Ishikawa (cell line): ENCODE data around the gene CCDC91.

Source experiments
- CEBPB ChIP-seq: IDR thresholded peaks from 2 replicates; pipeline ENCODE4 v1.6.1; 2012
- CREB1 ChIP-seq: IDR thresholded peaks from 2 replicates; pipeline ENCODE4 v1.6.1; 2012; ENCODE audit warnings: low read depth
- EGR1 ChIP-seq: IDR thresholded peaks from 2 replicates; pipeline ENCODE4 v1.6.1; 2012
- EP300 ChIP-seq: IDR thresholded peaks from 2 replicates; pipeline ENCODE4 v1.6.1; 2012; ENCODE audit warnings: borderline replicate concordance
- FOXM1 ChIP-seq: IDR thresholded peaks from 2 replicates; pipeline ENCODE4 v1.6.1; 2012; ENCODE audit warnings: low read depth, borderline replicate concordance
- NFIC ChIP-seq: IDR thresholded peaks from 2 replicates; pipeline ENCODE4 v1.6.1; 2012
- RAD21 ChIP-seq: IDR thresholded peaks from 2 replicates; pipeline ENCODE4 v1.6.1; 2012; ENCODE audit warnings: low read depth
- REST ChIP-seq: IDR thresholded peaks from 2 replicates; pipeline ENCODE4 v1.6.1; 2012; ENCODE audit warnings: low read depth, mild to moderate bottlenecking
- TAF1 ChIP-seq: IDR thresholded peaks from 2 replicates; pipeline ENCODE4 v1.6.1; 2012; ENCODE audit warnings: low read depth, mild to moderate bottlenecking
- TCF12 ChIP-seq: IDR thresholded peaks from 2 replicates; pipeline ENCODE4 v1.6.1; 2012; ENCODE audit warnings: low read depth
- TEAD4 ChIP-seq: IDR thresholded peaks from 2 replicates; pipeline ENCODE4 v1.6.1; 2012
- YY1 ChIP-seq: IDR thresholded peaks from 2 replicates; pipeline ENCODE4 v1.6.1; 2012; ENCODE audit warnings: low read depth
- ZBTB7A ChIP-seq: IDR thresholded peaks from 2 replicates; pipeline ENCODE4 v1.6.1; 2012; ENCODE audit warnings: low read depth
- TF ChIP-seq, protein P1 (sequence below): IDR thresholded peaks from 2 replicates; pipeline ENCODE4 v1.6.1; 2012
- TF ChIP-seq, protein P2 (sequence below): IDR thresholded peaks from 2 replicates; pipeline ENCODE4 v1.6.1; 2012

Gene CCDC91

DNA sequence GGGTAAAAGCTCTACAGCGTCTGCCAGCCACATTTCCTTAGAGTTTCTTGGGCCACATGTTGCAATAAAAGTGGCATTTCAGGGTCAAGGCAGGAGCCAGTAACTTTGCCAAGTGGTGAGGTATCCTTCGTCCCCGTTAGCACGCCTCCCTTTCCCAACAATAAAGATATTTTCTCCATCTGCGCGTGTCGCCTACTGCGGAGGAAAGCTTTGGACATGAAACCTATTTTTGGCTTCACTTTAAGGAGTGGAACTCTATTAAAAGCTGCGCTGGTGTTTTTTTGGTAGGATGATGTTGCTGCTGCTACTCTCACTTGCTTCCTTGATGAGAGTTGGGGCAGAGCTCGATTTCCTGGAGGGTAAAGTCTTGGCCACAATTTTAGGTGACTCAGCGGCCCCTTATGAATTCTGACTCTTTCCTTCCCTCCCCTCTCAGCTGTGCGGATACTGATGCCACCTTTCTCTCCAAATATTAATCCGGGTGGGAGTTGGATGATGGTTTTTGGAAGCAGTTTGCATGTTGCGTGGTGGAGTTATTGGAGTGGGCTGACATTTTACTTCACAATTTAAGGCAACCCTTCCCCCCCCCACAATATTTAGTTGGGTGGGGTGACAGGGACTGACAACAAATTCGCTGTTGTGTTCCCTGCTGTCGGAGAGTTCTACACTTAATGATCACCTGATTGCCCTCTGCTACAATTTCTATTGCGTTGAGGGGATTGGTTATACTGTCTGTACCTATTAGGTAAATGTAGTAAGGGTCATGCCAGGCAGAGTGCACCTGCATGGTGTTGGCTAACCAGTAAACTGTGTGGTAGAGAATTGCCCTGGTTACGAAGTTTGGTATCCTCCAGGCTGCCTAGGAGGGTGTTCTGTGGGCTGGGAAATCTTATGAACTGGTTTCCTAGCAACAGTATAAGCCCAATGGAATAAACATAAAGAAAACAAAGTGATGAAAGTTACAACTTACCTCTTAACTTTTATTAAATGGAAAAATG is 1.1 kb downstream of the CCDC91 start:
- TF ChIP-seq EGR1, result no peak
- no peak for TF ChIP-seq FOXM1
- TF ChIP-seq NFIC, result no peak
- TF ChIP-seq REST, result no peak
- TF ChIP-seq YY1, result no peak
- no peak for TF ChIP-seq TAF1
- no peak for TF ChIP-seq TEAD4

GRCh38 chr12:28192125-28192524 is 1.9 kb downstream of the CCDC91 start:
- TF ChIP-seq EP300 (no peak), ZBTB7A (no peak), CREB1 (no peak), RAD21 (no peak), TEAD4 (no peak), EGR1 (no peak)
- TF ChIP-seq, protein P1, sequence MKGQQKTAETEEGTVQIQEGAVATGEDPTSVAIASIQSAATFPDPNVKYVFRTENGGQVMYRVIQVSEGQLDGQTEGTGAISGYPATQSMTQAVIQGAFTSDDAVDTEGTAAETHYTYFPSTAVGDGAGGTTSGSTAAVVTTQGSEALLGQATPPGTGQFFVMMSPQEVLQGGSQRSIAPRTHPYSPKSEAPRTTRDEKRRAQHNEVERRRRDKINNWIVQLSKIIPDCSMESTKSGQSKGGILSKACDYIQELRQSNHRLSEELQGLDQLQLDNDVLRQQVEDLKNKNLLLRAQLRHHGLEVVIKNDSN, result no peak

GRCh38 chr12:28202374-28203130 is 12.3 kb downstream of the CCDC91 start:
- no peak for TF ChIP-seq ZBTB7A
- TF ChIP-seq CREB1, result no peak
- TF ChIP-seq, protein P1, result no peak
- no peak for TF ChIP-seq TEAD4
- no peak for TF ChIP-seq NFIC

DNA sequence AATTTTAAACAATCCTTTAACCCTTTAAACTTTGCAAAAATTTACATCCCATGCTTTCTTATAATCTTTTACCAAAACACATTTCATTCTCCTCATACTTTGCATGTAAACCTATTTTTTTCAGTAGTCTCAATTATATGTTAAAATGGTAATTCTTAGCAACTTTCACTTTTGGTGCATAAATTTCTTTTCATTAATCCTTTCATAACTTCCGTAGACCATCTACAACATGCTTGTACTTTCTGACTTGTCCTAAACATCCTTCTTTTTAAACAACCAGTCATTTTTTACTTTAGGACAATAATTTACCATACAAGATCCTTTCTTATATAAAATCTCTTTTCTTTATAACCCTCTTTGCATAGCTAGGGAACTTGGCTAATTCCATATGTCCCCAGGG is 19.5 kb downstream of the CCDC91 start:
- TF ChIP-seq CREB1 (no peak), RAD21 (no peak), TEAD4 (no peak), TAF1 (no peak), ZBTB7A (no peak), CEBPB (no peak), YY1 (no peak), EP300 (no peak), NFIC (no peak), EGR1 (no peak), REST (no peak), FOXM1 (no peak), TCF12 (no peak)
- TF ChIP-seq, protein P1, result no peak
- TF ChIP-seq, protein P2, sequence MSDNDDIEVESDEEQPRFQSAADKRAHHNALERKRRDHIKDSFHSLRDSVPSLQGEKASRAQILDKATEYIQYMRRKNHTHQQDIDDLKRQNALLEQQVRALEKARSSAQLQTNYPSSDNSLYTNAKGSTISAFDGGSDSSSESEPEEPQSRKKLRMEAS, result no peak

- TF ChIP-seq EGR1 (no peak), TAF1 (no peak), REST (no peak), EP300 (no peak), YY1 (no peak), ZBTB7A (no peak), CREB1 (no peak), NFIC (no peak), TEAD4 (no peak), FOXM1 (no peak), RAD21 (no peak)
- TF ChIP-seq, protein P1, result no peak
- TF ChIP-seq, protein P2, result no peak
Measured at GRCh38 chr12:28212182-28212581, 21.9 kb downstream of the CCDC91 start.
